Hair follicular keratinocyte (primary cell): ENCODE measurements around the gene PDF. TPM values are rescaled to one million over a fixed set of nuclear protein-coding genes. Genes with fewer than 3 reads are reported as not detected.

ENCODE experiments used
- total RNA-seq: library from RNA; depleted of rRNA; stranded (reverse); fragments of >200 nt; gene quantifications from 2 replicates; pipeline ENCODE4 v1.2.3, GENCODE V29; 2015

Gene PDF, protein sequence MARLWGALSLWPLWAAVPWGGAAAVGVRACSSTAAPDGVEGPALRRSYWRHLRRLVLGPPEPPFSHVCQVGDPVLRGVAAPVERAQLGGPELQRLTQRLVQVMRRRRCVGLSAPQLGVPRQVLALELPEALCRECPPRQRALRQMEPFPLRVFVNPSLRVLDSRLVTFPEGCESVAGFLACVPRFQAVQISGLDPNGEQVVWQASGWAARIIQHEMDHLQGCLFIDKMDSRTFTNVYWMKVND
- total RNA-seq = 21.2 and 34.5 TPM in 2 replicates

GRCh38 chr16:69330286-69331109 is at the start of gene PDF:
PDF (minus strand) TSS chr16:69330588; CDS start chr16:69330570, 18 bp downstream.

GRCh38 chr16:69351309-69352027 is 21.1 kb upstream of the PDF start, which contains the start of gene TMED6:
TMED6 (minus strand) TSS chr16:69351786; CDS start chr16:69351753, 33 bp downstream.

GRCh38 chr16:69339289-69340094 is 9.1 kb upstream of the PDF start, which contains the start of the genes COG8 and NIP7:
COG8 (minus strand) TSS chr16:69339564; CDS start chr16:69339552, 12 bp downstream.
NIP7 (plus strand) TSS chr16:69339772; CDS start chr16:69339830, 58 bp downstream.

DNA sequence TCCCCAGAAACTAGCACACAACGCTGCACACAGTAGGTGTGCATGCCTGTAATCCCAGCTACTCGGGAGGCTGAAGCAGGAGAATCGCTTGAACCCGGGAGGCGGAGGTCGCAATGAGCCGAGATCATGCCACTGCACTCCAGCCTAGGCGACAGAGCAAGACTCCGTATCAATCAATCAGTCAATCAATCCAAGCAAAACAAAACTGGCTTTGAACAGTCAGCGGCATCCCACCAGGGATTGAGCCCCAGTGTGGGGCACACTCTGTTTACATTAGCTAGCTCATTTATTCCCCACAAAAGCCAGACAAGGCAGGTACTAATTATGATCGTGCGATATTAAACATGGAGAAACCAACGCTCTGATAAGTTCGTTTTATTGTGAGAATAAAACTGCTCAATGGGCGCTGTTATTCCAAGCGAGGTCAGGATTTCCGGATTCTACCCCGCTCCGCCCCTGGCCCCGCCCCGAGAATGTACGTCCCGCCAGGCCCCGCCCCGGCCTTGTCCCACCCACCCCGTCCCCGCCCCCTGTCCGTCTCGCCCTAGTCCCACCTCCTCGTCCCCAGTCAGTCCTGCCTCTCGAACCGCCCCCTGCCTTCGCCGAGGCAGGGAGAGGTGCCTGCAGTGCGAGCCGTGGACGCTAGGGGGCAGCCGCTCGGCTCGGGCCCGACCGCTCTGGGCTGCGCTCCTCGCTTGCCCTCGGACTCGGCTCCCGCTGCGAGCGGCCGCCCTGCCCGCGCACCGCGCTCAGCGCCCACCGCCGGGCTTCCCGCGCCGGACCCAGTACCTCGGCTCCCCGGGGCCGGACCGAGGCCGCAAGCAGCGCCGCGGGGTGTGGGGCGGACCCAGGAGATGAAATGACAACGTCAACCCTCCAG is 19.5 kb downstream of the PDF start, which contains the start of gene VPS4A:
VPS4A (plus strand) TSS at position 698 of the 880 bp plus-strand sequence; CDS start at position 860, 162 bp downstream.

Other genes with a start within 250 kb of the PDF start
- 58.4 and 75.7 TPM in 2 replicates for gene HAS3, start 224.9 kb downstream of the PDF start, total RNA-seq
- 53.3 and 61.4 TPM in 2 replicates for gene CHTF8, start 198.0 kb downstream of the PDF start, total RNA-seq
- gene UTP4, start 197.9 kb downstream of the PDF start, total RNA-seq = 16.6 and 36.1 TPM in 2 replicates
- 19.3 and 24.6 TPM in 2 replicates for gene SNTB2, start 143.4 kb downstream of the PDF start, total RNA-seq
- 41.7 and 42.4 TPM in 2 replicates for gene VPS4A, start 19.2 kb downstream of the PDF start, total RNA-seq
- gene COG8, start 9.0 kb upstream of the PDF start, total RNA-seq = 30.9 and 32.8 TPM in 2 replicates
- 29.1 and 40.4 TPM in 2 replicates for gene NIP7, start 9.2 kb upstream of the PDF start, total RNA-seq
- not detected in 2 replicates for gene TMED6, start 21.2 kb upstream of the PDF start, total RNA-seq
- 8.7 and 10.9 TPM in 2 replicates for gene TERF2, start 55.4 kb upstream of the PDF start, total RNA-seq
- gene CYB5B, start 94.0 kb upstream of the PDF start, total RNA-seq = 46.6 and 56.3 TPM in 2 replicates
- 3.5 and 5.9 TPM in 2 replicates for gene NFAT5, start 235.4 kb upstream of the PDF start, total RNA-seq